Fibroblast of skin of left biceps (primary cell): Measurements from ENCODE around the gene ZNF565.
"Not testable (repeated sequence)": the region's sequence is repeated elsewhere in the genome, so short reads cannot be mapped to it uniquely, and the experiment has no call there.

Experiments
- DNase-seq, 2 experiments: peaks; one replicate each; pipeline ENCODE4 v3.0.0-alpha.2; 2013; ENCODE audit warnings: low read depth in 2 of 2

Gene ZNF565

DNA sequence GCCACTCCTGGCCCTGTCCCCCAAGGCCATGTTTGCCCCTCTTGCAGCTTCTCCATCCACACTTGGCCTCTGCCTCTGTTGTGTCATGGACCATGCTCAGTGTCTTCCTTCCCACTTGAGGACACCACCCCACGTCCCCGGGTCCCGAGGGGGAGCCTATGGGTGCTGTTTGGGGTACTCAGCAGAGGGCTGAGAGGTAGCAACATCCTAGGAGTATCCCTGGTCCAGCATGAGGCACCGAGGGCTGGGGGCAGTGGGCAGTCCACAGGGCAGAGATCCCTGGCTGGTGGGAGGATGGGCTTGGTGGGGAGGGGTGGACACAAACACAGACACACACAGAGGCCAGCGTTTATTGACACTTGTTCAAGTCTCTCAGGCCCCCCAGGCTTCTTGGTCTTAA lies 63.9 kb downstream of the ZNF565 start:
- no peak for DNase-seq

DNA sequence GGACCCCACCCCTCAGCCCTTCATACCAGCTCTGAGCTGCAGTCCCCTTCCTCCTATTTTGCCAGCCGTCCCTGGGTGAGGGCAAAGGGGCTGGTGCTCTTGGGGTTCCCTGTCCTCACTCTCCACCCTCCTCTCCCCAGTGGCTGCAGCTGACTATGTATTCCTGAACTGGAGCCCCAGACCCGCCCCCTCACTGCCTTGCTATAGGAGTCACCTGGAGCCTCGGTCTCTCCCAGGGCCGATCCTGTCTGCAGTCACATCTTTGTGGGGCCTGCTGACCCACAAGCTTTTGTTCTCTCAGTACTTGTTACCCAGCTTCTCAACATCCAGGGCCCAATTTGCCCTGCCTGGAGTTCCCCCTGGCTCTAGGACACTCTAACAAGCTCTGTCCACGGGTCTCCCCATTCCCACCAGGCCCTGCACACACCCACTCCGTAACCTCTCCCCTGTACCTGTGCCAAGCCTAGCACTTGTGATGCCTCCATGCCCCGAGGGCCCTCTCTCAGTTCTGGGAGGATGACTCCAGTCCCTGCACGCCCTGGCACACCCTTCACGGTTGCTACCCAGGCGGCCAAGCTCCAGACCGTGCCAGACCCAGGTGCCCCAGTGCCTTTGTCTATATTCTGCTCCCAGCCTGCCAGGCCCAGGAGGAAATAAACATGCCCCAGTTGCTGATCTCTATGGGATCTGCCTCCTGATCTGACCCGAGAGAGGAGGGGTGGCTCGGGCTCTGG lies 64.6 kb downstream of the ZNF565 start:
- DNase-seq: no peak

GRCh38 chr19:36144624-36145023 lies 69.8 kb downstream of the ZNF565 start:
- no peak for DNase-seq

- DNase-seq: no peak
Measured at GRCh38 chr19:36142496-36142895, 72.0 kb downstream of the ZNF565 start.

GRCh38 chr19:36142046-36142445 lies 72.4 kb downstream of the ZNF565 start:
- DNase-seq: no peak

GRCh38 chr19:36141039-36141927 lies 73.2 kb downstream of the ZNF565 start:
- DNase-seq: peak; percentile 50 to 53

DNA sequence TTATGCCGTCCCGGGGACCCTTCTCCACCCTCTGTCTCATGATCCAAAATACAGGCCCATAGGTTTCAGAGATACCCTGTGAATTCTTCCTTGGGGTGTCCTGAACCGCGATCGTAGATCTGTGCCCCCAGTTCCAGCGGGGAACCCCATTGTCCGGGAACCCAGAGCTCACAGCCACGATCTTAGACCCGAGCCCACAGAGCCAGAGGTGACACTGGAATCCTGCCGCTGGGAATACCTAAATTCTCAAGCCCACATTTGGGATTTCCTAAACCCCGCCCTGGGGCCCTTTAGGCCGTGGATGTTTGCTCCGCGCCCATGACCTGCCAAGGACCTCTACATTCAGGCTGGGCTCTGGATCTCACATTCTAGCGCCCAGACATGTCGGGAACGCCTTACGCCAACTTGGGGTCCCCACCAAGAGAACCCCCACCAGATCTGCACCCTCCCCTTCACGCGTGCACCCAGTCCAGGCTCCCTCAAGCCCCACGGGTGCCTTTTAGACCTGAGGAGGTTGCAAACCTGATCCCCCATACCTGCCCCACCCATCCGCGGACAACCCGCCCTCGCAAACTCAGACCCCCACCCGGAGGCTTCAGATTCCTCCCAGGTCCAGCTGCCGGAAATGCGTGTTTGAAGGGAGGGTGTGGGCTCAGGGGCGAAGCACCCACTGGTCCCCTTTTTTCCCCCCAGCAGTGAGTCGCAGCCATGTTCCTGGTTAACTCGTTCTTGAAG lies 74.0 kb downstream of the ZNF565 start:
- DNase-seq: no peak

DNA sequence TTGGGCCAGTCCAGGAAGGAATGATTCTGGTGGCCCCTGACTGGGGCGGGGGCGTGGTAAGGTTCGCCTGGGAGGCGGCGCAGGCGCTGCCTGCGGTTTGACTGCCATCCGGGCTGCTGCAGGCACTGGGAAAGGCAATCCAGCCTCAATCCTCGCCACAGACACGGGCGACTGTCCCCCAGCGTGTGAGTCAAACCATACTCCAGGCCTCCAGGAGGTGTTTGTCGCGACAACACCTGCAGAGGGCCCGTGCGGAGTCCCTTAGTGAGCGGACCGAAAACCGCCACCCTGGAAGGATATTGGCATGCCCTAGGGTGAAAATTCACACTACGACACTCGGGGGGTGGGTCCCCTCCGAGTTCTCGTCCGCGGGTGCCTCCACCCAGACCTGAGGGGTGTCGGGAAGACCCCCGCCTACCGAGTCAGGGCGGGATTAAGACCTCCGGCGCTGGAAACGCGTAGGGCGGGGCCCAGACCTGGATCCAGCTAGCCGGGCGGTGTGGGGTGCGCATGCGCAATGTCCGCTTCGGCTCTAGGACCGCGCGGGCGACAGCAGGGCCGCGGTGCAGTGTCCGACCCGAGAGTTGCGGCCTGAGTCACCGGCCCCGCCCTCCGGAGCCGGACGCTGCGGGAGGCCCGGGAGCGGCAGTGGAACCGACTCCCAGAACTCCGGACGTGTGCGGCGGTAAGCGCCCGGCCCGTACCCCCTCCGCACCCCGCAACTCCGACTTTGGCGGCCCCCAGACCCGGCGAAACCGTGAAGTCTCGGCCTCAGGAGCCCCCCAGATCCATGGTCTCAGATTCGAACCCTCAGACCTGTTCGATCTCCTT lies 74.8 kb downstream of the ZNF565 start, which contains the start of gene CAPNS1:
TSS of gene CAPNS1 (plus strand) at position 594 of the 831 bp plus-strand sequence. CDS start 946 bp downstream, outside the sequence.
- DNase-seq: peak; percentile 80 to 86

DNA sequence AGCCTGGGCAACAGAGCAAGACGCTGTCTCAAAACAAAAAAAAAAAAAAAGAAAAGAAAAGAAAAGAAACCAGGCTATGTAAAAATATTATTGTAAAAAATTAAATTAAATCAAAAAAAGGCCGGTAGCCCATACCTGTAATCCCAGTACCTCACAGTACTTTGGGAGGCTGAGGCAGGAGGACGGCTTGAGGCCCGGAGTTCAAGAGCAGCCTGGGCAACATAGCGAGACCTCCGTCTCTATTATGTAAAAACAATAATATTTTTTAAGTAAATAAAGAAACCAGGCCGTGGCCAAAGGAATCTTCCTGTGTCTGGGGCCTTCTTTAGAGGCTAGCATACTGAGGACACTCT lies 75.4 kb downstream of the ZNF565 start:
- no peak for DNase-seq

DNA sequence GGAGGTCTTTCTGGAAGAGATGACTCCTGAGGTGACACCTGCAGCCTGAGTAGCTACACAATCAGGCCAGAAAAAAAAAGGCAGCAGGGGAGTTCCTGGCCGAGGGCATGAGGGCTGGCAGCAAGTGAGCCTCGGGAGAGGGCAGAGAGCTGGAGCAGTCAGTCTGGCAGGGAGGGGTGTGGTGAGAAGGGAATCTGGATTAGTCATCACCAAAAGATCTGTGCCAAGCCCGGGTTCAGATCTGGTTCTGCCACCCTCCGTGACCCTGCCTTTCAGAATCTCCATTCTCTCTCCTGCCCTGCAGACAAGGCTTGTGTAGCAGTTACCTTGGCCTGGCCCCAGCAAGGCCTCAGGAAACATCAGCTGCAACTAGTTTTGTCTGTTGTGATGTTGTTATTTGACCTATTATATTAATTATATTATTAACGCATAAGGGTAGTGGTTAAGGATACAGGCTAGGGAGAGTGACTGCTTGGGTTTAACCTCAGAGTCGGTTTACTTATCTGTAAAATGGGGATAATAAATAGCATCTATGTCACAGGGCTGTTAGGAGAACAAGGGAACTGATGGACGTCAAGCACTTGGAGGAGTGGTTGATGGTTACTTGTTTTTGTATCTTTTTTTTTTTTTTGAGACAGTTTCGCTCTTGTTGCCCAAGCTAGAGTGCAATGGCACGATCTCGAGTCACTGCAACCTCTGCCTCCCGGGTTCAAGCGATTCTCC lies 77.3 kb downstream of the ZNF565 start:
- no peak for DNase-seq

GRCh38 chr19:36134867-36135266 lies 79.6 kb downstream of the ZNF565 start:
- not testable (repeated sequence) for DNase-seq
